Activated T-cell treated with anti-CD3 and anti-CD28 coated beads, Interleukin-2, amount 50 U/mL, for 48 hours (primary cell): Measurements from ENCODE around the gene JAZF1.
"Not testable (repeated sequence)": the region's sequence is repeated elsewhere in the genome, so short reads cannot be mapped to it uniquely, and the experiment has no call there.

Experiments
- DNase-seq, 2 experiments: peaks; one replicate each; pipeline ENCODE4 v3.0.0-alpha.2; 2020

Gene JAZF1

GRCh38 chr7:27899601-27900000, 281.0 kb downstream of the JAZF1 start:
- DNase-seq: peak; percentile 30 to 53

- no peak for DNase-seq
Observed at GRCh38 chr7:27897441-27897847, 283.2 kb downstream of the JAZF1 start.

DNA sequence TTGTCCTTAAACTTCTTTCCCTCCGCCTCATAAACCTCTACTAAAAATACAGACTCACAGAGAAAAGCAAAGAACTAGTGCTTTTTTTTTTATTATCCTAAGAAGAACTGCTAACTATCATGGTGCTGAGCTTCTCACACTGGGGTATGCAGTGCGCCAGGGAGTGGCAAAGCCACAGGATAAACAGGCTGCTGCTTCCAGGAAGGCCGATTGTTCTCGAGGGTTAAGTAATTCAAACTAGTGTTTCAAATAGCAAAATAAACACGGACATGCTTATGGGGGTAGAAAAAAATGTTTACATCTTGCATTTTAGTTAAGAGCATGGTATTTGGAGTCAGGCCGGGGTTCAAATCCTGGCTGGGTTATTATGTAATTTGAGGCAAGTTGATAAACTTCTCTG, 283.6 kb downstream of the JAZF1 start:
- no peak for DNase-seq

GRCh38 chr7:27895551-27895950, 285.0 kb downstream of the JAZF1 start:
- DNase-seq: no peak

GRCh38 chr7:27890205-27890849, 290.3 kb downstream of the JAZF1 start:
- no peak for DNase-seq

- no peak for DNase-seq
Observed at GRCh38 chr7:27889800-27890199, 290.8 kb downstream of the JAZF1 start.

DNA sequence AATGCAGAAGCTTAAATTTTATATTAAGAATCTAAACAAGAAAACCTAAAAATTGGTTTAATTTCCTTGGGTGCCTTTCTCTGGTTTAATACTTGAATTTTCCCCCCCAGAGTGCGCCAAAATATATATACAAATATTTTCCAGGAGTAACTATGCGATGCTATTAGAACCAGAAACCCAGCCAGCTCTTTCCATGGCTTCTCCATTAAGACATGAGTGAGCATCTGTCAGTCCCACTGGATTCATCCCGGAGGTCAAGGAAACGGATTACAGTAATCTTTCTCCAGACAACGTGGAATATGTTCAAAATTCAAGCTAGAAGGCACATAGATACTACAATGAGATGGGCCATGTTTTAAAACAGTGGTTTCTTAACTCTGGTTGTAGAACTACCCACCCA, 291.9 kb downstream of the JAZF1 start:
- no peak for DNase-seq

DNA sequence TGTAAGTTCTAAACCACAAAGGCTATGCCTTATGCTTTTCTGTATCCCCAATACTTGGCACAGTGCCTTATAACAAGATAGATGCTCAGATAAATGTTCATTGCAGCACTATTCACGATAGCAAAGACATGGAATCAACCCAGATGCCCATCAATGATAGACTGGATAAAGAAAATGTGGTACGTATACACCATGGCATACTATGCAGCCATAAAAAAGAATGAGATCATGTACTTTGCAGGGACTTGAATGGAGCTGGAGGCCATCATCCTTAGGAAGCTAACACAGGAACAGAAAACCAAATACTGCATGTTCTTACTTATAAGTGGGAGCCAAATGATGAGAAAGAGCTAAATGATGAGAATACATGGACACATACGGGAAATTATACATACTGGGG, 293.9 kb downstream of the JAZF1 start:
- DNase-seq: not testable (repeated sequence)

DNA sequence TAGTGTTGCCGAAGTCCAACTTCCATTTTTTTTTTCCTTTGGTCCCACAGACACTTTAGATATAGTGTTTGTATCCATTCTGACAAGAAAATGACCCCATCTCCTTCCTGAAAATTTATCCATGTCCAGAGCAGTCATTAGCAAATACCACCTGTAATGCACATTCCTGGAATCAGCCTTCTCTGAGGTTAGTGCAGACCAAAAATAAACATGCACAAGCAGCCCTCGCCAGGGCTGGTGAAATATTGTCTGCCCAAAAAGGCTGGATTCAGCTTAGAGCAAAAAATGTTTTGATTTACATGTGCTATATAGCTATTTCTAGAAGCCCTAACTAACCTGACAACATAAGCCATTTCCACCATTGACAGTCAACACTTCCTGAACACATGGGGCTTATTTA, 294.9 kb downstream of the JAZF1 start:
- DNase-seq: no peak

DNA sequence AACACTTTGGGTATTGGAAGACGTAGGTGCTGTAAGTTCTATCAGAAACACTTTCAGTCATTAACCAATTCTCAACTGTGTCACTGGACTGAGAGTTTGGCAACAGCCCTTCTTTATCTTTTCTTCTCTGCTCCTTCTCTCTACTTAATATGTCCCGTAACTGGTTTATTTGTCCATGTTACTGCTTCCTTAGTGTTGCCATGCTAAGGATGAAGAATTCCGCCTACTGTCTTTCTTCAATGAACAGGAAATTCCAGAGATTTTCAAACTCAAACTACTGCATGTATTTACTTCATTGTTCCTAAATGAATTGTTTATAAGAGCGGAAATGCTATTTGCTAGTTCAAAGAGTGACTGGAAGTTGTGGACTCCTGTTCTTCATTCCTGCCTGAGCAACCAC, 296.9 kb downstream of the JAZF1 start:
- no peak for DNase-seq

GRCh38 chr7:27876756-27877155, 303.8 kb downstream of the JAZF1 start:
- DNase-seq: no peak

- DNase-seq: no peak
Observed at GRCh38 chr7:27875832-27876231, 304.8 kb downstream of the JAZF1 start.

DNA sequence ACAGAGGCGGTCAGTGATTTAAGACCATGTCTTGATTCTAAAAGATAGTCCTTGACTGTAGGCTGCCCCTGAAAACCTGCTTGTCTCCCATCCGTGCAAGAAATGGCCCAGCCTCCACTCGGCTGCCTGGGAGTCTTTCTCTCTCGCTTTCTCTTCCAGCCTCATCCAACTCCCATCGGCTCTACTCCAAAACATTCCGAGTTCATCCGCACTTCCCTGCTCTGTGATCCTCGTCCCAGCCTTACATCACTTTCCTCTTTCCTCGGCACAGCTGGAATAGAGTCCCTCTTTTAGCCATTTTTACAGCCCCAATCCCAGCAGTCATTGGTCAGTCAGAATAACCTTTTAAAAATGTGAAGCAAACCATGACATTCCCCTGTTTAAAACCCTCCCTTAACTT, 305.5 kb downstream of the JAZF1 start:
- DNase-seq: no peak

GRCh38 chr7:27873981-27874957, 306.3 kb downstream of the JAZF1 start:
- DNase-seq: no peak

DNA sequence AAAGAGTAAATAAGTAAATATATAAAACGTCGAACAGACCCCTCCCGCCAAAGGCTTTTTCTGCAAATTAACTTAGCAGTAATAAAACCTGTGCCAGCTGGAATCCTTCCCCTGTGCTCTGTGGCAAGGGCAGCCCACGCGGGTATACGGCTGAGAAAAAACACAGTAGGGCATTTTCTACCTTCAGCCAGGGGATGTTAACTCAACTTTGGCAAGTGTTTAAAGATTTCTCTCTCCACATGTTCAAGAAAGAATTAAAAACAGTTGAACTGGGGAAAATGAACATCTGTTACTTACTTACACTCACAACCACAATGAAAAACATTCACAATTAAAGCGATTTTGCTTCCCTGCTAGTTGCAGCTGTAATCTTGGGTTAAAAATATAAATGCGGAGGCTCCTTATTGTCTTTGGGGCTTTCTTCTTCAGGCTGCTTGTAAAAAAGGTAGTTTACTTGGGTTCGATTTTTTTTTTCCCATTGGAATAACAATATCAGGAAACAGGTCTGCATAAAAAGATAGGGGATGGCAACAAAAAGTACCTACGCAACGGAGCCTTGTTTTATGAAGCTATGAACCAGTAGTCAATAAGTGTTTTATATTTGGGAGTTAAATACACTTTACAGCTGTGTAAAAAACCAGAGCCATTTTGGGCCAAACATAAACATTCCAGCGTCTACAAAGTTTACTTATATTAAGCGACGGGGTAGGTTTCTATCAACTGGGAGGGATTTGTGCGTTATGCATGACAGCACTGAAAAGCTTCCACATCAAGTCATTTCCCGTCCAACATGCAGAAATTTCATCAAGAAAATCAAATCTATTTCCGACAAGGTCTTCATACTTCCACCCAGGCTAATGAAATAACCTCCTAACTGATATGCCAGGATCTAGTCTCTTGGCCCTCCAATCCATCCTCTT, 308.0 kb downstream of the JAZF1 start:
- DNase-seq: no peak

- DNase-seq: no peak
Observed at GRCh38 chr7:27871866-27872265, 308.7 kb downstream of the JAZF1 start.

- DNase-seq: no peak
Observed at GRCh38 chr7:27871086-27871485, 309.5 kb downstream of the JAZF1 start.

DNA sequence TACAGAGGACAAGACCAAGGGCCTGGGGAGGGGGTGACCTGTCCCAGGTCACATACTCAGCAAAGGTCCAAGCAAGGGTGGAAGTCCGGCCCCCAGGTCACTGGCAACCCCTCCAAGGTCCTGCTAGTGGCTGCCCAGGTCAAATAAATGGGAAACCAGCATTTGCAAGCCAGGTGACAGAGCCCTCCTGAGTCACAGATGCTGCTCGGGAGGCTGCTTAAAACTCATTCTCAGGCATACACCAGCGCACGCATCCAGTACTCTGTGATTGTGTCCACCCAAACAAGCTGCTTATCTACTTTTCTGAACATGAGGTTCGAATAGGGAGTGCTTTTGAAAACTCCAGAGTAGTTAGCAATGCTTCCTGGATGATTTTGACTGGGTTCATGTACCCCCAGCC, 310.0 kb downstream of the JAZF1 start:
- no peak for DNase-seq

GRCh38 chr7:27869056-27869455, 311.5 kb downstream of the JAZF1 start:
- no peak for DNase-seq

DNA sequence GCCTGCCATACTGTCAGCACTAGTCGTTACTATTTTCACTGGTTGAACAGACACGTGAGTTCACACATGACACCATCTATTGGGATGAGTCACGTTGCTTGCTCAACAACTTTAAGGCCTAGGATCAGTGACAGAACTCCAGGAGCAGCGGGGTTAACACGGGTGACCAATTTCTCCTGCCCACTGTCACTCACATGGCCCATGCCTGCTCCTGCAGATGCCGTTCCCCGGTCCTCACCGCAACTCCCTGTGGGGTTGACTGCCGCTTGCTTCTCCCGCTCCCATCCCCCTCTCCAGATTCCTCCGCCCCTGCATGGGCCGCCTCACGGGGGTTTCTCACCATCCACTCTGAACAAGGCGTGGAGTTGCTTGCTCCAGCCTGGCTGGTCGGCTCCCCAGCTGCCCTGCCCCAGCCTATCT, 312.5 kb downstream of the JAZF1 start:
- DNase-seq: no peak

GRCh38 chr7:27866828-27867672, 313.5 kb downstream of the JAZF1 start:
- no peak for DNase-seq

- no peak for DNase-seq
Observed at GRCh38 chr7:27866256-27866655, 314.3 kb downstream of the JAZF1 start.
